DMS 273 (cell line): ENCODE measurements around the gene CLASP1.
"Not testable (repeated sequence)": the region's sequence is repeated elsewhere in the genome, so short reads cannot be mapped to it uniquely, and the experiment has no call there.

Source experiments
- DNase-seq: peaks from one replicate; lab custom pipeline; 2025; ENCODE audit not compliant: unreplicated experiment; lab: John Stamatoyannopoulos, UW

The CLASP1 gene

GRCh38 chr2:121478996-121479745 is 170.1 kb downstream of the CLASP1 start:
- DNase-seq, result no peak

- not testable (repeated sequence) for DNase-seq
These were observed 170.8 kb downstream of the CLASP1 start for GRCh38 chr2:121478358-121478995.

- DNase-seq, result no peak
These were observed 172.6 kb downstream of the CLASP1 start for GRCh38 chr2:121476684-121477083.

- DNase-seq, result no peak
These were observed 173.3 kb downstream of the CLASP1 start for GRCh38 chr2:121475811-121476571.

GRCh38 chr2:121473512-121473911 is 175.8 kb downstream of the CLASP1 start:
- DNase-seq, result no peak

- DNase-seq, result no peak
These were observed 176.7 kb downstream of the CLASP1 start for GRCh38 chr2:121472470-121472993.

- no peak for DNase-seq
These were observed 177.5 kb downstream of the CLASP1 start for GRCh38 chr2:121471532-121472469.

- DNase-seq, result no peak
These were observed 178.3 kb downstream of the CLASP1 start for GRCh38 chr2:121470917-121471316.

- no peak for DNase-seq
These were observed 179.9 kb downstream of the CLASP1 start for GRCh38 chr2:121469356-121469755.

GRCh38 chr2:121468936-121469335 is 180.3 kb downstream of the CLASP1 start:
- no peak for DNase-seq

- DNase-seq, result no peak
These were observed 190.0 kb downstream of the CLASP1 start for GRCh38 chr2:121459291-121459690.

GRCh38 chr2:121456325-121456724 is 192.9 kb downstream of the CLASP1 start:
- no peak for DNase-seq

GRCh38 chr2:121455446-121455845 is 193.8 kb downstream of the CLASP1 start:
- DNase-seq, result no peak

GRCh38 chr2:121454549-121455090 is 194.6 kb downstream of the CLASP1 start:
- DNase-seq, result no peak

GRCh38 chr2:121451398-121451797 is 197.9 kb downstream of the CLASP1 start:
- DNase-seq, result no peak

GRCh38 chr2:121450301-121450700 is 199.0 kb downstream of the CLASP1 start:
- DNase-seq, result no peak

GRCh38 chr2:121446647-121447241 is 202.5 kb downstream of the CLASP1 start:
- DNase-seq, result no peak

- no peak for DNase-seq
These were observed 206.4 kb downstream of the CLASP1 start for GRCh38 chr2:121442889-121443288.

- DNase-seq, result not testable (repeated sequence)
These were observed 211.0 kb downstream of the CLASP1 start for GRCh38 chr2:121438290-121438689.

- no peak for DNase-seq
These were observed 212.3 kb downstream of the CLASP1 start for GRCh38 chr2:121436918-121437317.
